Upper lobe of left lung (tissue), 4 donors: ENCODE data around the gene ESR2.

ENCODE experiments used
- CTCF ChIP-seq, 6 experiments: fragments of 450-650 bp in 4 of 6; fragments of 200-600 bp in 2 of 6; sonication (generic) in 2 of 6; IDR thresholded peaks; one replicate each; pipeline ENCODE4 v1.5.1; 2016 to 2019; ENCODE audit warnings: antibody characterized with exemption in 6 of 6
- POLR2A ChIP-seq, 4 donors: fragments of 450-650 bp; IDR thresholded peaks; one replicate each; pipeline ENCODE4 v1.5.1; 2016 to 2017; ENCODE audit warnings: antibody characterized with exemption in 4 of 4, mild to moderate bottlenecking in 2 of 4

GRCh38 chr14:64184103-64184729 lies 110.0 kb downstream of the ESR2 start:
- no peak for TF ChIP-seq CTCF (IDR thresholded peaks at IDR 0.05)
- TF ChIP-seq POLR2A (IDR thresholded peaks at IDR 0.05): no peak
